Brain microvascular endothelial cell (primary cell): ENCODE measurements around the gene IL12RB2.

Source experiments
- DNase-seq: peaks from one replicate; pipeline ENCODE4 v3.0.0-alpha.2; 2020
- H3K27ac ChIP-seq: fragments of 250-450 bp; sonication (Bioruptor Pico); 2 replicates; pipeline ENCODE4 v1.5.1; 2020; ENCODE audit warnings: mild to moderate bottlenecking, moderate library complexity
- H3K27me3 ChIP-seq: fragments of 250-450 bp; sonication (Bioruptor Pico); replicated peaks from 2 replicates; pipeline ENCODE4 v1.5.1; 2020; ENCODE audit warnings: mild to moderate bottlenecking
- H3K36me3 ChIP-seq: fragments of 250-450 bp; sonication (Bioruptor Pico); replicated peaks from 2 replicates; pipeline ENCODE4 v1.5.1; 2020; ENCODE audit warnings: mild to moderate bottlenecking
- H3K4me3 ChIP-seq: 2 replicates; pipeline ENCODE4 v1.5.1; 2011; ENCODE audit warnings: low read depth, mild to moderate bottlenecking, control low read depth, low read length, moderate library complexity
- in situ Hi-C: cut with HindIII; loops from 2 replicates; pipeline ENCODE4 v1.10.0; 2017; ENCODE audit warnings: low sequenced_read_pairs, low pct_ligation_motif_present
- TF ChIP-seq, protein P1 (sequence below): IDR thresholded peaks from 2 replicates; pipeline ENCODE4 v1.5.1; 2011; ENCODE audit warnings: low read depth, mild to moderate bottlenecking, moderate library complexity, low read length, control low read depth, inconsistent platforms; ENCODE audit errors: missing control alignments

IL12RB2 gene

DNA sequence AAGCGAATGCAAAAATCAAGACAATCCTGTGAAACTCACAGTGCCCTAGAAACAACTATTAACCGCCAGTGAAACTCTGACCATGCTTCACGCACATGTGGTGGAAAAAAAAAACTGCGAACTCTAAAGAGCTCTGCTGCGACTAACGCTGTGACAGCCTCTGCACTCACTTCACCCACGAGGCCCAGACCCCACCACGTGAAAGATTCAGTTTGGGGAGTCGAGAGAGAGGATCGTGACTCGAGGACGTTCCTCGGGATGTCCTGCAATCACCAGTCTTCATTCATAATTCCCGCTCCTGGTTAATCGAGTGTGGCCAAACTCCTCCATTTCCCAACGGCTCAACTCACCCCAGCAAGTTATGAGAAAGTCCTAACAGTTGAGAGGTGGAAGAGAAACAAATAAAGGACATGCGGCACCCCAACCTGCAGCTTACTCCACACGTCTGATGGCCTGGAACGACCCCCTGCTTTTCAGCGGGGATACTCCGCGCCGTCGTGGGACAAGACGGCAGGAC lies 121.4 kb downstream of the IL12RB2 start:
- Histone ChIP-seq H3K27me3 (no peaks in the 10 kb centered on the region), H3K27ac (no peak overlapping the region), H3K36me3 (peaks cover 18% of the 10 kb centered on the region), H3K4me3 (peak overlapping the region; percentile 86)
- no peak for DNase-seq
- TF ChIP-seq, protein P1, sequence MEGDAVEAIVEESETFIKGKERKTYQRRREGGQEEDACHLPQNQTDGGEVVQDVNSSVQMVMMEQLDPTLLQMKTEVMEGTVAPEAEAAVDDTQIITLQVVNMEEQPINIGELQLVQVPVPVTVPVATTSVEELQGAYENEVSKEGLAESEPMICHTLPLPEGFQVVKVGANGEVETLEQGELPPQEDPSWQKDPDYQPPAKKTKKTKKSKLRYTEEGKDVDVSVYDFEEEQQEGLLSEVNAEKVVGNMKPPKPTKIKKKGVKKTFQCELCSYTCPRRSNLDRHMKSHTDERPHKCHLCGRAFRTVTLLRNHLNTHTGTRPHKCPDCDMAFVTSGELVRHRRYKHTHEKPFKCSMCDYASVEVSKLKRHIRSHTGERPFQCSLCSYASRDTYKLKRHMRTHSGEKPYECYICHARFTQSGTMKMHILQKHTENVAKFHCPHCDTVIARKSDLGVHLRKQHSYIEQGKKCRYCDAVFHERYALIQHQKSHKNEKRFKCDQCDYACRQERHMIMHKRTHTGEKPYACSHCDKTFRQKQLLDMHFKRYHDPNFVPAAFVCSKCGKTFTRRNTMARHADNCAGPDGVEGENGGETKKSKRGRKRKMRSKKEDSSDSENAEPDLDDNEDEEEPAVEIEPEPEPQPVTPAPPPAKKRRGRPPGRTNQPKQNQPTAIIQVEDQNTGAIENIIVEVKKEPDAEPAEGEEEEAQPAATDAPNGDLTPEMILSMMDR, result no peak
- in situ Hi-C loops, result no loop called here

DNA sequence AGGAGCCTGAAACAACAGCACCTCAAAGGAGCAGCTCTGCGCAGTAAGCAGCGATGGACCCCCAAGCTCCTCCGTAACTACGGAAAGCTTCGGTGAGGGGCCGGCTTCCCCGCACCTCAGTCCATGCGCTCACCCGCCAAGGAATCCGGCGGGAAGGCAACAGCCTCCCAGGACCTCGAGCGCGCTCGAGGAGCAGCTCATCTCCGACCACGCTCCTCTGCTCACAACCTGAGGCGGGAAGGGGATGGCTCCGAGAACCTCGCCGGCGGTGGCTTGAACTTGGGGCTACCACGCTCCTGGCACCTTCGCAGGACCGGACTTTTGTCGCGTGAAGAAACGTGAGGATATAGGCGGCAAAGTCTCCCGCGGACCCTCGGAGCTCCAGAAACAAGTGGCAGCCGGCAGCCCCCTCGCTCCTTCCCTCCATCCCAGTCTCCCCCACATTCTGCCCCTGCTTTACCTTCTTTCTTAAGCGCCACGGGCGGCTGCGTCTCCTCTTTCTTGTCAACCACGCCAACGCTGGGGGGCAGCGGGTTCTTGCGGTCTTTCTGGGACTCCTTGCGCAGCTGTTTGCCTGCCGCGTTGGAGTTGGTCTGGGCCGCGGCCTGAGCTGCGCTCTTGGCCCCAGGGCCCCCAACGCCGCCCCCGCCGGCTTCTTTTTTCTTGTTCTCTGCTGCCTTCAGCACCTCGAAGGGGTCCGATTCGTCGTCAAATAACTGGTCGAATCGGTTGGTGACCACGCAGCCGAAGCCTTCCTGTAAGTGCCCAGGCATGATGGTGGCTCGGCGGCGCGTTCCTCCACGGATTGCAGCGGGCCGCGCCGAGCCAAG lies 122.1 kb downstream of the IL12RB2 start:
- peak overlapping the region; percentile 86 for H3K4me3 ChIP-seq
- in situ Hi-C loops, result no loop called here
- H3K27me3 ChIP-seq, result no peaks in the 10 kb centered on the region
- H3K27ac ChIP-seq, result peak overlapping the region; percentile 61
- TF ChIP-seq, protein P1, result no peak
- DNase-seq, result no peak
- peaks cover 11% of the 10 kb centered on the region for H3K36me3 ChIP-seq

DNA sequence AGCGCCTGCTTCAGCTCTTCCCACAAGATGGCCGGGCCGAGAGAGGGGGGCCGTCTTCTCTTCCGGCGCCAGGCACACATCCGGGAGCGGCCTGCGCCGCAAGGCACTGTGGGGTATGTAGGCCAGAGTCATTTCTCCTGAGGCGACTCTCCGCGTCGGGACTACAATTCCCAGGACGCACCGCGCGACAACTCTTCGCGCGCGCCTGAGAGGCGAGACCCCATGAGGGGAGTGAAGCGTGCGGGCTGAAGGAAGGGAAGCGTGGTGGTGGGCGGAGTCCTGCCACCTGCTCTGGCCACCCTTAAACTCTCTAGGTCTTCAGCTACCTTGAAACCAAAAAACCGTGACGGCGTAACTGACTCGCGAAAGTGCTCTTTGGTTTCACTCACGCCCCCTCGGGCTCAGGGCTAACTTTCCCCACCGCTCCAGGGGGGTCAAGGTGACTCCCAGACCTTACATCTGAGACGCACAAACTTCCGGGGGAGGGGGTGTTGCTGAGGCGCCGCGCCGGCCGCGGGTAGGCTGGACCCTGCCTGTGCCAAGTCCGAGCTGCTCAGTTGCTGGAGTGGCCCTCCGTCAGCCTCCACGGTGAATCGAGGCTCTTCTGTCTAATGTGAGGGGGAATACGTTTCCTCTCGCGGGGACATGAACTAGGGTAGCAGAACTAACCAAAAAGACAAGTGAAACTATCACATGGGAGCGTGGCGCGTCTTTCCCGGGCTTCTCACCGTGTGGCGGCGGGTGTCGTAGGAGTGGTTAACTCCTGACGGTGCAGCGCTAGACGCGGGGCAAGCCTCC lies 122.9 kb downstream of the IL12RB2 start, which contains the start of gene SERBP1:
Gene SERBP1, minus strand, starts transcription at position 45 of the 798 bp plus-strand sequence. CDS start 102 bp downstream, outside the sequence.
- TF ChIP-seq, protein P1, result no peak
- H3K27me3 ChIP-seq, result no peaks in the 10 kb centered on the region
- H3K27ac ChIP-seq, result peak within 1 kb of the TSS; percentile 61
- H3K4me3 ChIP-seq, result peak within 1 kb of the TSS; percentile 86
- in situ Hi-C loops, result no loop called here
- peak; percentile 95 for DNase-seq
- peaks cover 6% of the 10 kb centered on the region for H3K36me3 ChIP-seq

DNA sequence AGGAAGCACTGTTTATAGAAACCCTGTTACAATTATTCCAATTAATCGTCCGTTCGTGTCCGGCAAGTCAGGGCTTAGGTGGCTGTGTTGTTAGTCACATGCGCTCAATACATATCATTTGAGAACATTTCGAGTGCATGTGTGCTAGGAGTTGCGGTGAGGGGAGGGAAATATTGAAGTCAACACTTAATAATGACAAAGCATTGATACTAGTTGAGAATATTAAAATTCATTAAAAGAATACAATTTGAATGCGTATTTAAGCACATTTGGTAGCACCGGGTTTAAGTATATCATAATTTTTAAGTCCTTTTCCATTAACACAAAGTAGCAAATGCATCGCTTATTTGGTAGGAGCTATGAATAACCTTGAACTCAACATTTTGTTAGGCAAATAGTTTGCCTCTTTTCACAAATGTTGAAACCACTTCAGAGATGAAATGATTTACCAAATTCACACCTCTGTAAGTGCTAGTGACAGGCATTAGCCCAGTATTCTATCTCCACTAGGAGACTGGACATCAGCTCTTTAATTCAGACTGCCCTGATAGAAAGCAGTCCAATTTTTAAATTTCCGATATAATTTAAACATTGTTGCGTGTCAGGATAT lies 123.6 kb downstream of the IL12RB2 start:
- in situ Hi-C loops, result no loop called here
- no peaks in the 10 kb centered on the region for H3K36me3 ChIP-seq
- no peak for DNase-seq
- H3K4me3 ChIP-seq, result peak overlapping the region; percentile 86
- TF ChIP-seq, protein P1, result no peak
- no peaks in the 10 kb centered on the region for H3K27me3 ChIP-seq
- peak overlapping the region; percentile 2 for H3K27ac ChIP-seq

DNA sequence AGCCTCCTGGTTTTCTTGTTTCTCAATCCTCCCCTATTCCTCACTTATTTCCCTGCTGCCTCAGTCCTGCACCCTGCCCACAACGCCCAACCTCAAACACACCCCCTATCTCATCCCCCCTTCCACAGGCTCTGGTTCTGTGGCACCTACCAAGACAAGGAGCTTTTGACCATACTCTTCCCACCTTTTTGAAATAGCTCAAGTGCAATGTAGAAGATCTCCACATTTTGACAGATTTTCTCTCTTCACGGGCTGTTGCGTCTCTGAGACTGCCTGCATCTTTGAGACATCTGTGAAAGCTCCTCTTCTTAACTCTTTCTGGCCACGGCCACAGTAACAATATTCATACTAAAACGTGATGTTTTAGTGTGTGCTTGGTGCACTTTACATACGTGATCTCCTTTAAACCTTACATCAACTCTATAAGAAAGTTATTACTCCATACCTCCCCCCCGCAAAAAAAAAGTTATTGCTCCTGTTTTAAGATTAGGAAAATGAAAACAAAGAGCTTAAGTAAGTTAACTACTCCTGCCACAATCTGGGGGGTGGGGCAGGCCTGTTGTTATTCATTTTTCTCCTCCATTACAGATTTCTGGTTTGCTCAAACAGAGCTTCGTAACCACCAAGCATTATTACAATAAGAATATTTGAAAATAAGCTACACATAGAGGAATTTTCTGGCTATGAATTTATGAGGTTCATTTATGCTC lies 124.4 kb downstream of the IL12RB2 start:
- in situ Hi-C loops, result no loop called here
- Histone ChIP-seq H3K36me3 (no peaks in the 10 kb centered on the region), H3K4me3 (no peak overlapping the region), H3K27me3 (no peaks in the 10 kb centered on the region), H3K27ac (no peak overlapping the region)
- DNase-seq, result no peak
- TF ChIP-seq, protein P1, result no peak
